ENCODE results near the gene APOD. TPM values are rescaled to one million over a fixed set of nuclear protein-coding genes. Genes with fewer than 3 reads are reported as not detected.
A peak's percentile ranks its signal among the peaks of the same experiment; 100 is the strongest.

The APOD gene
- total RNA-seq, 1 experiment from 2014 or later = 1.3 TPM

GRCh38 chr3:195542316-195542697, 41.4 kb downstream of the APOD start:
- in situ Hi-C loops (cut with HindIII; ENCODE audit: low sequenced_read_pairs) = no loop called here

DNA sequence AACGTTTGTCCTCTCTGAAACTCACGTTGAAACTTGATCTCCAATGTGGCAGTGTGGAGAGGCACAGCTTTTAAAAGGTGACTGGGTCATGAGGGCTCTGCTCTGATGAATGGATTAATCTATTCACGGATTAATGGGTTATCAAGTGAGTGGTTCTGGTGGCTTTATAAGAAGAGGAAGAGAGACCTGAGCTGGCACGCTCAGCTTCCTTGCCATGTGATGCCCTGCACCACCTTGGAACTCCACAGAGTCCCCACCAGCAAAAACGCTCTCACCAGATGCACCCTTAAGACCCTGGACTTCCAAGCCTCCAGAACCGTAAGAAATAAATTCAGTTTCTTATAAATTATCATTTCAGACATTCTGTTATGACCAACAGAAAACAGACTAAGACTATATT, 43.2 kb downstream of the APOD start:
- in situ Hi-C loops (cut with HindIII; ENCODE audit: low sequenced_read_pairs) = no loop called here
- no peak for DNase-seq (ENCODE audit: low spot score)

More at GRCh38 chr3:195542316-195542697, 41.4 kb downstream of the APOD start:
- DNase-seq (ENCODE audit: low spot score) = peak; percentile 41

DNA sequence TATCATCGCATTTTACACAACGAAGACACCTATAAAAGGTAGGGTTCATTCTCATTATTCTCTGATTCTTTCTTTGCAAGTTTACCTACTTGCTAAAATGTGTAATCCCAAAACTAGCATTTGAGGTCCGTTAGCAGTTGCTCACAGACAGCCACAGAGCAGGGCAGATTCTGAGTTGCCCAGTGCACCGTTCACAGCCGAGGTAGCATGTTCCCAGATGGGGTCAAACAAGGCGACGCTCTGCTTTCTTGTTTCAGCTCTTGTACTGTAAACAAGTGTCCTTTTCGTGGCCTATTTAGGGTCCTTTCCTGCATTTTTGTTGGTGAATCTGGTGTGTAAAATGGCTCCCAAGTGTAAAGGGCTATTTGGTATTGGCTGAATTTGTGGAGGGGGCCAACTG, 43.7 kb downstream of the APOD start:
- in situ Hi-C loops (cut with HindIII; ENCODE audit: low sequenced_read_pairs) = no loop called here
- no peak for DNase-seq (ENCODE audit: low spot score)

DNA sequence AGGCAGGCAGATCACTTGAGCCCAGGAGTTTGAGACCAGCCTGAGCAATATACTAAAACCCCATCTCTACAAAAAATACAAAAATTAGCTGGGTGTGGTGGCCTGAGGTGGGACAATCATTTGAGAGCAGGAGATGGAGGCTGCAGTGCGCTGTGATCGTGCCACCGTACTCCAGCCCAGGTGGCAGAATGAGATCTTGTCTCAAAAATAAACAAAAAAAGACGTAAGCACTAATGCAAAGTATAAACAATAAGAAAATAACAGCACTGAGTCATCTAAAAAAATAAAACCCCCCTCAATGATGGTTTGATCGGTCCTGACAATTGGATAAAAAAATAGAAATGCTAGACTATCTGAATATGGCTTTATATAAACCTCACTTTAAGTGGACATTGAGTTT, 44.3 kb downstream of the APOD start:
- no peak for DNase-seq (ENCODE audit: low spot score)
- in situ Hi-C loops (cut with HindIII; ENCODE audit: low sequenced_read_pairs) = no loop called here

- in situ Hi-C loops (cut with HindIII; ENCODE audit: low sequenced_read_pairs) = no loop called here
- no peak for DNase-seq (ENCODE audit: low spot score)
Observed at GRCh38 chr3:195537995-195538394, 45.7 kb downstream of the APOD start.

- in situ Hi-C loops (cut with HindIII; ENCODE audit: low sequenced_read_pairs) = no loop called here
- DNase-seq (ENCODE audit: low spot score) = no peak
Observed at GRCh38 chr3:195535293-195535692, 48.4 kb downstream of the APOD start.

DNA sequence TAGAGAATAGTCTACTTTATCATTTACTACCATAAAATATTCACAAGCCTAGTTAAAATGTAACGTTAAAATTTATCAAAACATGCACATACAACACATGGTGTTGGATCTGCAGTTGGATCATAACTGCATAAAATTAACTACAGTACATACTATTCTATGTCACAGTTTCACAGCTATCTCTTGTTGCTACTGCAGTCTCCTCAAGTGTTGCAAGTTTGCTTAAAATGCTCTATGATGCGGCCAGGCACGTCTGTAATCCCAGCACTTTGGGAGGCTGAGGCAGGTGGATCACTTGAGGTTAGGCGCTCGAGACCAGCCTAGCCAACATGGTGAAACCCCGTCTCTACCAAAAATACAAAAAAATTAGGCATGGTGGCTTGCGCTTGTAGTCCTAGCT, 50.9 kb downstream of the APOD start:
- in situ Hi-C loops (cut with HindIII; ENCODE audit: low sequenced_read_pairs) = no loop called here
- DNase-seq (ENCODE audit: low spot score) = no peak

DNA sequence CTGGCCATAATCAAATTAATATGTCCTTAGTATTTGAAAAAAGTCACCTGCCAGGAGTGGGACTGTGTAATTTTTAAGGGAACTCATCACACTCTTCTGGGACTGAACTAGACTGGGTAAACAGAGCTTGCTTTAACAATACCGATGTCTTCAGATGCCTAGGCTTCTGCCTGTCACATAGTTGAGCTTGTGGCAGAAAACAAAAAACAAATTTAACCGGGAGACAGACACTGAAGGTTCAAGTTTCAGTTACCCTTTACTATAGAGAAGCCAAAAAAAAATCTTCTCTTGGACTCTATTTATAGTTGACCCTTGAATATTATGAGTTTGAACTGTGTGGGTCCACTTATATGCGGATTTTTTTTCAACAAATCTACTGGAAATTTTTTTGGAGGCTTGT, 51.4 kb downstream of the APOD start:
- in situ Hi-C loops (cut with HindIII; ENCODE audit: low sequenced_read_pairs) = no loop called here
- DNase-seq (ENCODE audit: low spot score) = no peak

- DNase-seq (ENCODE audit: low spot score) = no peak
- in situ Hi-C loops (cut with HindIII; ENCODE audit: low sequenced_read_pairs) = no loop called here
Observed at GRCh38 chr3:195531683-195532082, 52.1 kb downstream of the APOD start.

GRCh38 chr3:195526492-195526891, 57.2 kb downstream of the APOD start:
- DNase-seq (ENCODE audit: low spot score) = no peak
- in situ Hi-C loops (cut with HindIII; ENCODE audit: low sequenced_read_pairs) = no loop called here

DNA sequence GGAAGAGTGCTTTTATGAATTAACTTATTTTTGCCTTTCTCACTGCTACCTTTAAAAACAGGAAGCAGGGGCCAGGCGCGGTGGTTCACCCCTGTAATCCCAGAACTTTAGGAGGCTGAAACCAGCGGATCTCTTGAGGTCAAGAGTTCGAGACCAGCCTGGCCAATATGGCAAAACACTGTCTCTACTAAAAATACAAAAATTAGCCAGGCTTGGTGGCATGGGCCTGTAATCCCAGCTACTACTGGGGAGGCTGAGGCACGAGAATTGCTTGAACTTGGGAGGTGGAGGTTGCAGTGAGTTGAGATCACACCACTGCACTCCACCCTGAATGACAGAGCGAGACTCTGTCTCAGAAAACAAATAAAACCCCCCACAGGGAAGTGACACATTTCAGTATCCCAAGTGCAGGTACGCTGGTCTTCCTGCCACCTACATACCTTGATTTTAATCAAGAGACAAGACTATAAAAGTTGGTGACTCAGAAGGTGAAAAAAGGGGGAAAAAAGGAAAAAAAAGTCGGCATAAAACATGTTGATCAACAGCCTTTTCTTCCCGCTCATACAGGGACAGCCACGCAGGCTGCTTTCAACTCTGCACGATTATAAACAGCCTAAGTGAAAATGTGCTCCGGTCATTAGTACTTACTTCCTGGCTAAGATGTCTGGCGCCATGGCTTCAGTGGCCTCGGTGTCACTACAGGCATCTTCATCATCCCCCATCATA, 59.4 kb downstream of the APOD start:
- in situ Hi-C loops (cut with HindIII; ENCODE audit: low sequenced_read_pairs) = no loop called here
- DNase-seq (ENCODE audit: low spot score) = no peak

DNA sequence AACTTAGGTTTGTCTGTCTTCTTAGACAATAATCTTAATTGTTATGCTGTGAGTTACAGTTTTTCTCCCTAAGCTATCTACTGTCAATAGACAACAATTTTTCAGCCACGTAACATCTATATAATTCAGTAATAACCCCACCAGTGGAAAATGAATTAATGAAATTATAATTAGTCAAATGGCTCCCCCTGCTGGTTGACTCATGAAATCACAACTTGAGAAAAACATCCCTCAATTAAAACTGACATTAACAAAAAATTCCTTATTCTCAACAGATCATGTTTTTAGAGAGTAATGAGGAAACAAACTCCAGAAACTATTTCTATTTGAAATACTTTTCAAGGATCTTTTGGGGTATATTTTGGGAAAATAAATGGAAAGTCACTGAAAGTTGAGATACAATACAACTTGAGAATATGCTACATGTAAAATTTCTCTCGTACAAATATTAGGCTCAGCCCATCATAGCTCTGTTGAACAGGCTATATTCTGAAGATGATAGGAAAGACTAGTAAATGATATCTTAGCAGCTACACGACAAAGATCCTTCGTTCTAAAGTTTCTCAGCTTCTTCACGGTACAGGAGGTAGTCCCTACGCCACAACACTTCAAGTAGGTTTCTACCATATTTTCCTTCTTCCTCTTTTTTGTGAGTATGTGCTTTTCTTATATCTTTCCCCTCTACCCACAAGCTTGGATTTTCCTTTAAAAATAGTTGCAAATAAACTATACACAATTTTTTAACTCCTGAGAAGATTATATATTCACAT, 61.3 kb downstream of the APOD start:
- DNase-seq (ENCODE audit: low spot score) = peak; percentile 58
- in situ Hi-C loops (cut with HindIII; ENCODE audit: low sequenced_read_pairs) = no loop called here

Other genes with a start within 250 kb of the APOD start
- 55.3 and 65.8 TPM in 2 replicates for gene ACAP2, start 140.9 kb downstream of the APOD start, total RNA-seq (2014; rRNA removed; shearing (Covaris generic))
- 103 and 133 TPM in 2 replicates for gene PPP1R2, start 40.6 kb downstream of the APOD start, total RNA-seq (2014; rRNA removed; shearing (Covaris generic))
- 1.7 and 4.7 TPM in 2 replicates for gene MUC20, start 137.0 kb upstream of the APOD start, total RNA-seq (2014; rRNA removed; shearing (Covaris generic))
- gene MUC4, start 228.0 kb upstream of the APOD start, total RNA-seq (2014; rRNA removed; shearing (Covaris generic)) = 0.12 and 0.20 TPM in 2 replicates

Measured in G401 (cell line).